Measurements from ENCODE around the gene CROT.
A peak's percentile ranks its signal among the peaks of the same experiment; 100 is the strongest.

The CROT gene

GRCh38 chr7:87345166-87345927 lies at the start of gene CROT:
TSS of gene CROT (plus strand) at chr7:87345664. CDS start at chr7:87349069, 3,405 bp downstream.
- peak; percentile 94 for DNase-seq

GRCh38 chr7:87300756-87301155 lies 44.7 kb upstream of the CROT start:
- DNase-seq = no peak

GRCh38 chr7:87310790-87311419 lies 34.6 kb upstream of the CROT start:
- DNase-seq = no peak

- peak; percentile 38 for DNase-seq
Observed at GRCh38 chr7:87312215-87312865, 33.1 kb upstream of the CROT start.

GRCh38 chr7:87316097-87316700 lies 29.3 kb upstream of the CROT start:
- DNase-seq = no peak

GRCh38 chr7:87316846-87317552 lies 28.5 kb upstream of the CROT start:
- DNase-seq = no peak

GRCh38 chr7:87317691-87318245 lies 27.7 kb upstream of the CROT start:
- no peak for DNase-seq

- peak; percentile 49 for DNase-seq
Observed at GRCh38 chr7:87318741-87319140, 26.7 kb upstream of the CROT start.

GRCh38 chr7:87319154-87319581 lies 26.3 kb upstream of the CROT start:
- peak; percentile 49 for DNase-seq

GRCh38 chr7:87322912-87323311 lies 22.6 kb upstream of the CROT start:
- no peak for DNase-seq

GRCh38 chr7:87325576-87326370 lies 19.7 kb upstream of the CROT start:
- no peak for DNase-seq

- DNase-seq = no peak
Observed at GRCh38 chr7:87328281-87328680, 17.2 kb upstream of the CROT start.

GRCh38 chr7:87330316-87330715 lies 15.1 kb upstream of the CROT start:
- no peak for DNase-seq

- no peak for DNase-seq
Observed at GRCh38 chr7:87330942-87331341, 14.5 kb upstream of the CROT start.

- DNase-seq = no peak
Observed at GRCh38 chr7:87331687-87332252, 13.7 kb upstream of the CROT start.

GRCh38 chr7:87332321-87332720 lies 13.1 kb upstream of the CROT start:
- no peak for DNase-seq

- DNase-seq = no peak
Observed at GRCh38 chr7:87336136-87336535, 9.3 kb upstream of the CROT start.

GRCh38 chr7:87337331-87337730 lies 8.1 kb upstream of the CROT start:
- no peak for DNase-seq

- DNase-seq = no peak
Observed at GRCh38 chr7:87339373-87339897, 6.0 kb upstream of the CROT start.

GRCh38 chr7:87341441-87341840 lies 4.0 kb upstream of the CROT start:
- DNase-seq = no peak

GRCh38 chr7:87342231-87342630 lies 3.2 kb upstream of the CROT start:
- DNase-seq = no peak

Measured in NCI-H1092 (cell line).